ENCODE measurements around the gene ZNF217. TPM values are rescaled to one million over a fixed set of nuclear protein-coding genes. Genes with fewer than 3 reads are reported as not detected.

The ZNF217 gene
- total and polyA plus RNA-seq, 9 of the 15 experiments (the other 6 are each of a cell fraction or from before 2014, with no cell fraction given) = 3.0 to 41.8 (median 16.8) TPM

GRCh38 chr20:53578492-53579222 lies 15.0 kb downstream of the ZNF217 start (continued):
- TF ChIP-seq, protein P1, sequence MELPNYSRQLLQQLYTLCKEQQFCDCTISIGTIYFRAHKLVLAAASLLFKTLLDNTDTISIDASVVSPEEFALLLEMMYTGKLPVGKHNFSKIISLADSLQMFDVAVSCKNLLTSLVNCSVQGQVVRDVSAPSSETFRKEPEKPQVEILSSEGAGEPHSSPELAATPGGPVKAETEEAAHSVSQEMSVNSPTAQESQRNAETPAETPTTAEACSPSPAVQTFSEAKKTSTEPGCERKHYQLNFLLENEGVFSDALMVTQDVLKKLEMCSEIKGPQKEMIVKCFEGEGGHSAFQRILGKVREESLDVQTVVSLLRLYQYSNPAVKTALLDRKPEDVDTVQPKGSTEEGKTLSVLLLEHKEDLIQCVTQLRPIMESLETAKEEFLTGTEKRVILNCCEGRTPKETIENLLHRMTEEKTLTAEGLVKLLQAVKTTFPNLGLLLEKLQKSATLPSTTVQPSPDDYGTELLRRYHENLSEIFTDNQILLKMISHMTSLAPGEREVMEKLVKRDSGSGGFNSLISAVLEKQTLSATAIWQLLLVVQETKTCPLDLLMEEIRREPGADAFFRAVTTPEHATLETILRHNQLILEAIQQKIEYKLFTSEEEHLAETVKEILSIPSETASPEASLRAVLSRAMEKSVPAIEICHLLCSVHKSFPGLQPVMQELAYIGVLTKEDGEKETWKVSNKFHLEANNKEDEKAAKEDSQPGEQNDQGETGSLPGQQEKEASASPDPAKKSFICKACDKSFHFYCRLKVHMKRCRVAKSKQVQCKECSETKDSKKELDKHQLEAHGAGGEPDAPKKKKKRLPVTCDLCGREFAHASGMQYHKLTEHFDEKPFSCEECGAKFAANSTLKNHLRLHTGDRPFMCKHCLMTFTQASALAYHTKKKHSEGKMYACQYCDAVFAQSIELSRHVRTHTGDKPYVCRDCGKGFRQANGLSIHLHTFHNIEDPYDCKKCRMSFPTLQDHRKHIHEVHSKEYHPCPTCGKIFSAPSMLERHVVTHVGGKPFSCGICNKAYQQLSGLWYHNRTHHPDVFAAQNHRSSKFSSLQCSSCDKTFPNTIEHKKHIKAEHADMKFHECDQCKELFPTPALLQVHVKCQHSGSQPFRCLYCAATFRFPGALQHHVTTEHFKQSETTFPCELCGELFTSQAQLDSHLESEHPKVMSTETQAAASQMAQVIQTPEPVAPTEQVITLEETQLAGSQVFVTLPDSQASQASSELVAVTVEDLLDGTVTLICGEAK (IDR thresholded peaks at IDR 0.05) = 0 out of 2 replicates have a peak, but pooled peaks have one; percentile 17
- TF ChIP-seq, protein P1 (CRISPR knock-in tag; IDR thresholded peaks at IDR 0.05) = no peak
